Measurements from ENCODE around the gene NUBPL.

NUBPL gene

DNA sequence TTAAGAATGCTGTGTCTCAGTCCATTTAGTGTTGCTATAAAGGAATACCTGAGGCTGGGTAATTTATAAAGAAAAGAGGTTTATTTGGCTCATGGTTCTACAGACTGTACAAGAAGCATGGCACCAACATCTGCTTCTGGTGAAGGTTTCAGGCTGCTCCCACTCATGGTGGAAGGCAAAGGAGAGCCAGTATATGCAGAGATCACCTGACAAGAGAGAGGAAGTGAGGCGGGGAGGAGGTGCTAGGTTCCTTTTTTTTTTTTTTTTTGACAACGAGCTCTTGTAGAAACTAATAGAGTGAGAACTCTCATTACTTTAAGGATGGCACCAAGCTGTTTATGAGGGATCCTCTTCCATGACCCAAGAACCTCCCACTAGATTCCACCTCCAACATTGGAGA lies 121.6 kb downstream of the NUBPL start:
- Histone ChIP-seq H3K4me3 (ENCODE audit: low read depth in 1 of 2, low read length in 1 of 2) (no peak overlapping the region), H3K27ac (no peak overlapping the region), H3K27me3 (no peaks in the 10 kb centered on the region), H3K36me3 (no peaks in the 10 kb centered on the region), H3K9me3 (no peaks in the 10 kb centered on the region), H3K4me1 (ENCODE audit: control insufficient read depth in 1 of 2, insufficient read depth in 1 of 2, low read depth in 1 of 2, low read length in 1 of 2) (no peaks in the 10 kb centered on the region)
- no peak for TF ChIP-seq CTCF (IDR thresholded peaks at IDR 0.05)

DNA sequence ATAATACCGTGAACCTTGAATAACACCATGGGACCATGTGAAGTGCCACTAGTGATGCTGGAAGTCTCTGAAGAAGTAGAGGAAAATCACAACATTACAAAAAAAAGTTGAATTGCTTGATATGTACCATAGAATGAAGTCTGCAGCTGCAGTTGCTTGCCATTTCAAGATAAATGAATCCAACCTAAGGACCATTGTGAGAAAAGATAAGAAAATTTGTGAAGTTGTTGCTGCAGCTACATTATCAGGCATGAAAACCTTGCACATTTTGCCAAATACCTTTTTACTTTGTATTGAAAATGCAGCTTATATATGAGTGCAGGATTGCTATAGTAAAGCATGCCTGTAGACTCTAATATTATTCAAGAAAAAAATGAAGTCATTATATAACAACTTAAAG lies 126.5 kb downstream of the NUBPL start:
- Histone ChIP-seq H3K27ac (no peak overlapping the region), H3K27me3 (no peaks in the 10 kb centered on the region), H3K4me1 (ENCODE audit: control insufficient read depth in 1 of 2, insufficient read depth in 1 of 2, low read depth in 1 of 2, low read length in 1 of 2) (no peaks in the 10 kb centered on the region), H3K4me3 (ENCODE audit: low read depth in 1 of 2, low read length in 1 of 2) (no peak overlapping the region), H3K36me3 (no peaks in the 10 kb centered on the region), H3K9me3 (no peaks in the 10 kb centered on the region)
- TF ChIP-seq CTCF (IDR thresholded peaks at IDR 0.05) = no peak

DNA sequence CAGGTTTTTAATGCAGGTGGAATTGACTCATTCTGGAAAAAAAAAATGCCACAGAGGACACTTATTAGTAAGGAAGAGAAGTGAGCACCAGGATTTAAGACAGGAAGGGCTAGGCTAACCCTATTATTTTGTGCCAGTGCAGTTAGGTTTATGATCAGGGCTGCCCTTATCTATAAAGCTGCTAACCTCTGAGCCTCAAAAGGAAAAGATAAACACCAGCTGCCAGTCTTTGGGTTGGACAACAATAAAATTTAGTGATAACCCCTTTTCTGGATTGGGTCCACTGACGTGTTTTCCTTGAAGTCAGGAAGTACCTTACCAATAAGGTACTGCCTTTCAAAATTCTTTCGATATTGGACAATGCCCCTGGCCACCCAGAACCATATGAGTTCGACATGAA lies 128.9 kb downstream of the NUBPL start:
- Histone ChIP-seq H3K4me1 (ENCODE audit: control insufficient read depth in 1 of 2, insufficient read depth in 1 of 2, low read depth in 1 of 2, low read length in 1 of 2) (no peaks in the 10 kb centered on the region), H3K36me3 (no peaks in the 10 kb centered on the region), H3K27ac (no peak overlapping the region), H3K27me3 (no peaks in the 10 kb centered on the region), H3K9me3 (no peaks in the 10 kb centered on the region), H3K4me3 (ENCODE audit: low read depth in 1 of 2, low read length in 1 of 2) (no peak overlapping the region)
- TF ChIP-seq CTCF (IDR thresholded peaks at IDR 0.05) = no peak

GRCh38 chr14:31692376-31692781 lies 131.2 kb downstream of the NUBPL start:
- Histone ChIP-seq H3K4me1 (ENCODE audit: control insufficient read depth in 1 of 2, insufficient read depth in 1 of 2, low read depth in 1 of 2, low read length in 1 of 2) (no peaks in the 10 kb centered on the region), H3K36me3 (no peaks in the 10 kb centered on the region), H3K27ac (no peak overlapping the region), H3K4me3 (ENCODE audit: low read depth in 1 of 2, low read length in 1 of 2) (no peak overlapping the region), H3K27me3 (no peaks in the 10 kb centered on the region), H3K9me3 (no peaks in the 10 kb centered on the region)
- TF ChIP-seq CTCF (IDR thresholded peaks at IDR 0.05) = no peak

DNA sequence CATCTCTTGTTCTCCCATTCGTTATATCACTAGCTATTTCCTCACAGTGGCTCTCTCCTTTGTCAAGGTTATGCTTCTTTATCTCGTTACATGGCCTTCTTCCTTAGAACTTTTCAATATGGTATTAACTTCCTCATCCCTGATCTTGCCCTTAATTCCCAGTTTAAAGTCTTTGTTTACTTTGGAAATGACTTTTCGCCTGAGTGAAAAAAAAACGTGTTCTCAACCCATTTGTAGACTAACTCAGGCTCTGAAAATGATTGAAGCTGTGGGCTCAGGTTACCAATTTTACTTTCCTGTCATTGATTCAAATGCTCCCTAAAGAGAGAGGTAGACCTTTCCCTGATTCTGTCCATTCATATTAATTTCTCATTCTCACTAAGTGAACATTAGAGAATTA lies 135.2 kb downstream of the NUBPL start:
- TF ChIP-seq CTCF (IDR thresholded peaks at IDR 0.05) = no peak
- H3K4me1 ChIP-seq (ENCODE audit: control insufficient read depth in 1 of 2, insufficient read depth in 1 of 2, low read depth in 1 of 2, low read length in 1 of 2) = no peaks in the 10 kb centered on the region

GRCh38 chr14:31699809-31700208 lies 138.6 kb downstream of the NUBPL start:
- H3K27ac ChIP-seq = no peak overlapping the region
- H3K9me3 ChIP-seq = no peaks in the 10 kb centered on the region
- H3K27me3 ChIP-seq = no peaks in the 10 kb centered on the region
- TF ChIP-seq CTCF (IDR thresholded peaks at IDR 0.05) = no peak
- H3K4me3 ChIP-seq (ENCODE audit: low read depth in 1 of 2, low read length in 1 of 2) = no peak overlapping the region
- H3K36me3 ChIP-seq = no peaks in the 10 kb centered on the region
- H3K4me1 ChIP-seq (ENCODE audit: control insufficient read depth in 1 of 2, insufficient read depth in 1 of 2, low read depth in 1 of 2, low read length in 1 of 2) = no peaks in the 10 kb centered on the region

More for the DNA sequence above, 135.2 kb downstream of the NUBPL start:
- H3K36me3 ChIP-seq = no peaks in the 10 kb centered on the region
- no peaks in the 10 kb centered on the region for H3K9me3 ChIP-seq
- H3K4me3 ChIP-seq (ENCODE audit: low read depth in 1 of 2, low read length in 1 of 2) = no peak overlapping the region
- no peak overlapping the region for H3K27ac ChIP-seq
- no peaks in the 10 kb centered on the region for H3K27me3 ChIP-seq

Measured in neutrophil (primary cell).